HG02571 (cell line): ENCODE results near the gene NFIA.
A peak's percentile ranks its signal among the peaks of the same experiment; 100 is the strongest.

Experiments
- ATAC-seq: cut with Tn5 transposase; IDR thresholded peaks from one replicate; pipeline ENCODE4 v1.9.1; 2021; ENCODE audit warnings: mild to moderate bottlenecking, moderate library complexity; ENCODE audit not compliant: unreplicated experiment

Gene NFIA

DNA sequence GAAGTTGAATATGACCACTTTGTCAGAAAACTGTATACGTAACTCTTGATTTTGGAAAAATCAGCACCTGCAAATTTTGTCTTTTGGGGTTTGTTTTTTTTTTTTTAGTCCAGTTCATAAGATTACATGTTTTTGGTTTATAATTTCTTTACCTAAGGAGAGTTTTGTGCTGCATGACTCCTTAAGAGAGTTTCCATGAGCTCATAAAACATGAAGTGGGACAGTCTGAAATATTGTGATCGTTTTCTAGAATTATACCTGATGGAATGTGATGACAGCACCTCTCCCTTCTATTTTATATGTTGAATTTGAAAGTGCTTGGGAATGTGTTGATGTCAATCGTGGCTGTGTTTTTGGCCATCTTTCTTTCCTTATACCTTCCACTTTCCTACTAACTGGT lies 158.5 kb downstream of the NFIA start:
- ATAC-seq = no peak

DNA sequence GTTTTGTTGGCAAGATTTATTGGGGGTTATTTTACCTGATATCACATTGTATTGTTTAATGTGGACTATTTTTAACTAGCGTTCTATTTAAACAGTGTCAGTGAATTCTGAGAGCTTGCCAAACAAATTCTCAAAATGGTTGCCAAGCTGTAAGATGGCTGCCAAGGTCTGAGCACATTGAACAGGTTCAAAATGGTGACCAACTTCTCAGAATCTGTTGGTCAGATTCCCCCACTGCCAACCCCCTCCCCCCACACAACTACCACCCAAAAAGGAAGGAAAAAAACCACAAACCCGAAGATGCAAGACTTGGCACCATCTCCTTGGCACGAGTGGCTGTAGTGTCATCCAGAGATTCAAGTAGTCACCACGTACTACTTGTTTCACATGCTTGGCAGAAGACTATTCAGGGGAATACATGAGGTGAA lies 159.1 kb downstream of the NFIA start:
- no peak for ATAC-seq

DNA sequence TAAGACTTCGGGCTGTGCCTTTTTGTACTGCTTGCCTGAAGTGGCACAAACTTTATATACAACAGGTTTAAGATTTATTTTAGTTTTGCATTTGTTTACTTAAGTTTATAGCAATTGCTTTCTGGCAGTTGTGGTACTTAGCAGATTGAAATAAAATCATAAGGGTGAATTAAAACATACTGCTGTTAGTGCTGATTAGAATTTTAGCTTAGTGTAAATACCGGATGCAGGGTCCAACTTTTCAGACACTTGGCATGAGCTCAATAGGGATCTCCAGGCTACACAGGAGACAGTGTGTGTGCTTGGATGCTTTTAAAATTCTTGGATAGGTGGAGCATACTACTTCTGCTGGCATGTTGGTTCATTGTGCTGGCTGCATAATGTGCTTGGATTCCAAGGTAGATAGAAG lies 159.6 kb downstream of the NFIA start:
- ATAC-seq = no peak

DNA sequence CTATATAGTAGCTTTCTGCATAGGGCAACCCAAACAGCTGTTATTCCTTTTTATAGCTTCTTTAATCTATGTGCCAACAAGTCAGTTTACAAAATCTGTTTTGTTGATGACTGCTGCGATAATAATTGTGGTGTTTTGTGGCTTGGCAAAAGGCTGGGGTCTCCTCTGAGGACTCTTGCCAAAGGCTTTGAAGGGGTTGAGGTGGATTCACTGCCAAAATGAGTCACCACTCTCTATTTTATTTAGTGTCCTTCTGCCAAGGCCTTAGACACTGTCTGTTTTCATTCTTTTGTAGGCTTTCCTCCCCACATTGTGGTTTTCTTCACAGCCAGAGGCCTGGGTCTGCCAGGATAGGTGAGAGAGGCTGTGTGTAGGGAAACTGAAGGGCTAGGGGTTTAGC lies 161.8 kb downstream of the NFIA start:
- ATAC-seq = no peak

DNA sequence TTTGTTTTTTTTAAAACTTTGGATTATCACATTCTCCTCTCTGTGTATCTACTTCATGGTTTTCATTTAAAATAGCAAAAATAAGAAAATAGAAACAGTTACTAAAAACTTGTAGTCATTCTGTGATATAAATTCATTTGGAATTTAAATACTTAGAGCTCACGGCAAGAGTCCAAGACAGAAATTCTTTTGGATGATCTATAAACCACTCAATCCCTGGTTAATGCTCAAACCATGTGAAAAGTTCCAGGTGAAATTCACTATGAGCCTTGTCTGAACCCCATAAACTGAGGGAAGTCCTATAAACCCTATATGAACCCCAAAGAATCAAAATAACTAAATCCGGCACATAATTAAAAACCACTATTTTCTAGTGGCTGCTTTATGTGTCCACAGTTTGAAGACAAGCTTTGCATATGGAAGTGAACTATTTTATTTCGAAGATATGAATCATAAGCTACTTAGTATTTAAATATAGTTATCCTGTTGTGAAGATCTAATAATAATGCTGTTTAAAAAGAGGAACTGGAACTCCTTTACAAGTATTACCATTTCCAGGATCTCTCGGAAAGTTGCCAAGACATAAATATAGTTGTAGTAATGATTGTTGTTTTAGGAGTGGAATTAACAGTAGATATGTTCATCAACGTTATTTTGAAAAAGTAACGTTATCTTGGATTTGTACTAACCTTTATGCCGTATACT lies 163.5 kb downstream of the NFIA start:
- no peak for ATAC-seq

DNA sequence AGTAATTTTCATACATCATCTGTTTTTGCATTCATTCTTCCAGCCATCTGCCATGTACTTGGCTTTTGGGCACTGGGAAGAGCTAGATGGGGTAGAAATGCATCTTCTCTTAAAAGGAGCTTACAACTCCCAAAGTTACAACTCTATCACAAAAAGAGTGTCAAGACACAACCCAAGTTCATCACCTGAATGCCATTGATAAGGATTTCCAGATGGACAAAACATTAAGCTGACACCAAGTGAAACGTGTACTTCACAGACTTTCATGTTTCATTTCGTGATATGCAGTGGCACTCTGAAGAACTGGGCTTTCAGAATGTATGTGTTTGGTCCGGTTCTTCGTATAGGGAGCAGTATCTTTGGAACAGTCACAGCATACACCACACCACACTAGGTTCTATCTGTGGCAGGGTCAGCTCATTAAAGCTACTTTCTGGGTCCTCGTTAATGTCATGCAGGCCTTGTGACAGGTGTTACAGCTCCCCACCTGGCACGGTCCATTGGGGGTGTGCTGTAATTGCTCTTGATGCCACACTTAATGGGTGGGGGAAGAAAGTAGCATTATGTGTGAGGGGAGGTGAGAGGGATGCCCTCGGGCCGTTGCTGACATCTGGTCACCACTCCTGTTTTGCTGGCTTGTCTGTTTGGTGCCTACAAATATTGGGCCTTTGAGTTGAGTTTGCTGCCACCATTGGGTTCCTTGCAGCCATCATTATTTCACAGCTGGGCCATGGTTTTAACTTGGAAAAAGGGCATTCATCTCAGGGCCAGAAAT lies 164.9 kb downstream of the NFIA start:
- ATAC-seq = peak; percentile 58

DNA sequence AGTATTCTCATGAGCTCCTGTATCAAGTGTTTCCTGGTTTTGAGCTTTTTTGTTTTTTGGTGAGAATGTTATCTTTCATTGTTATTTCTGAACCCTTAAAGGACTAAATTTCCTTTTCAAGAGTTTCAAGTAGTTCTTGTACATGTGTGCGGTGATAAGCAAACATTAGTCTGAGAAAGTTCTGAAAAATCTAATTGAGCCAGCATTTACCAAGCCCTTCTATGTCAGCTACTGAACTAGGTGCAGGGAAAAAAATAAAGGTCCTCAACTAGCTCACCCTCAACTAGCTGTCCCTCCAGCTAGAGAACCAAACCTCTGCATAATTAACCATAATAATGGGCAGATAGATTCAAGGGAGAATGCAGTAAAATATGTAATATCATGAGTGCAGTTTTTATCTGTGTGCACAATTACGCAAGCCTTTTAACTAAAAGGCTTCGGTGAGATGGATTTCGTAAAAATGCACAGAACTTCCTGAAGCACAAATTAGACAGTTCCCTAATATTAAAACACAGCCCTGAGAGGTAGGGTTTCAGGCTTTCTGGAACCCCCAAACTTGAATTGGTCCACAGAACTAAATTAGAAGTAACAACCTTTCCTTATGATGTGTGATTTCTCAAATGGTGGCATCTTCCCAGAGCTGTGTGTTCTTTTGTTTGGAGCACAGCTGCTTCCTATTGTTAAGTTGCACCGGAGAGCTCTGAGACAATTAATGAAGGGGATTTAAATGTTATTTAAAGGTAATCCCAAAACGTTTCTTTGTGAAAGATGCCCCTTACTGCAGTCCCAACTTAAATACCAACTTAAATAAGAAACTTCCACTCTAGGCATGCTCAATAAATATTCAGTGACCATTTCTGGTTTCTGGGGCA lies 165.8 kb downstream of the NFIA start:
- ATAC-seq = no peak

DNA sequence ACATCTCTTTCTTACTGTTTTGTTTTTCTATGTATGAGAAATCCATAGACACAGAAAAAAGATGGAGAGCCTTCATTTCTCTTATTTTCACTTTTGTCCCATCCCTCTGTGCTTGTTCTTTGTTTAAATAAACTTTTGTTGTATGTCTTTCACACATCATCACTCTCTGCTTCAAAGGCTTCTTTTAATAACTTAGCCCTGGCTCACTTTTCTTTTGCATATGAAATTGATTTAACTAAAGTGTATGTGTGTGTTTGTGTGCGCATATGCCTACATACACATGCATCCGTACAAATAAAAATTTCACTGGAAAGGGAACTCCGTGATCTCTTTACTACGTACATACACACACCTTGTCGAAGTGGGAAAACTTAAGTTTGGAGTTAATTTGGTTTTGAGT lies 168.6 kb downstream of the NFIA start:
- ATAC-seq = no peak

DNA sequence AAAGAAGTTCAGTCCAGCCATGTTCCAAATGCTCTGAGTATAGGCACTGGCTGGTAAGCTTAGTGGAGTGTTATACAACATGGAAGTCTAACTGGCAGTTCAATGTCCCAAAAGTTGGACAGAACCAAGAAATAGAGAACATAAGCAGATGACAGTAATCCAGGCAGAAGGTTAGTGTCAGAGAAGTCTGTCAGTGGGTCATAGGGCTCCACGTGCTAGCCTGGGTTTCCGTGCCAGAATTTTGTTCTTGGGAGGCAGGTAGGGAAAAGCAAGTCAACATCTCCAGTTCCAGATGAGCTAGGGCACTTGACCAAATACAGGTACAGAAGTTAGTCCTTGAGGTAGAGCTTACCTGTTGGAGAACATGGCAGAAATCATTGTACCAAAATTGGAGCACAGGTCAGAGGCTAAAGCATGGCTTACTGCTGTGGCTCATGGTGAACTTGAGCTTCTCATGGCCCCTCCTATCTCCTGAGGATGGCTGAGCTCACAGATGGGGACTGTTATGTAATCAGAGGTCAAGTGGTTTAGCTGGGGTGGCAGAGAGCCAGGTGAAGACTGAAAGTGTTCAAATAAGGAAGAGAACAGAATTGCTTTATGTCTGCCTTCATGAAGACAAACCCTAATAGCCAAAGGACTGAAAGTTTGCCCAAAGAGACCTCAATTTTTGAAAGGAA lies 170.8 kb downstream of the NFIA start:
- no peak for ATAC-seq

DNA sequence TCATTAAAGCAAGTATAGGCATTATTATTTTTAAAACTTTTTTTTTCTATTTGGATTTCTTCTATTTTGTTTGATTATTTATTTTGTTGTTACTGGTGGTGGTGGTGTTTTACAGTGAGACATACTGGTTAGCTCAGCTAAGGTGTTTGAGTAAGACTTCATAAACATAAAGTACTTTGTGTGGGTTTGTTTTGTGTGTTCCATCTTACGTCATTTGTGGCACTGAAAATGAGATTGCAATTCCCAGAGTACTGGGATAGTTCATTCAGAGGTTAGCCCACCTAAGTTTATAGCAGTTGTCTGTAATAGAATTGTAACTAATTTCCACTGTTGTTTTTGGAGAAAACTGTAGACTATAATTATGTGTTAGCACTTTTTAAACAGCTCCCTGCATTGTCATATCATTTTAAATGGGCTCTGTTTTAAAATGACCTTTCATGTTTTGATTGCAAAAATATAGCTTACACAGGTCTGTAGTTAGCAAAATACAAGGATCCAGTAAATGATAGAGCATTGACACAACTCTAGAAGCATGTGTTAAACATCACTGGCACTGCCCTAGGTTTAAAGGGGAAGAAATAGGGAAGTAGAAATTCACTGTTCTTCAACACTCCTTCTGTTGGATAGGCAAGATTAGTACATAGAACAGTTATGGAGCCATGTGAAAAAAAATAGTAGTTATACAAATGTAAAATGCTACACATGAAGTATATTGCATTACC lies 171.7 kb downstream of the NFIA start:
- no peak for ATAC-seq

DNA sequence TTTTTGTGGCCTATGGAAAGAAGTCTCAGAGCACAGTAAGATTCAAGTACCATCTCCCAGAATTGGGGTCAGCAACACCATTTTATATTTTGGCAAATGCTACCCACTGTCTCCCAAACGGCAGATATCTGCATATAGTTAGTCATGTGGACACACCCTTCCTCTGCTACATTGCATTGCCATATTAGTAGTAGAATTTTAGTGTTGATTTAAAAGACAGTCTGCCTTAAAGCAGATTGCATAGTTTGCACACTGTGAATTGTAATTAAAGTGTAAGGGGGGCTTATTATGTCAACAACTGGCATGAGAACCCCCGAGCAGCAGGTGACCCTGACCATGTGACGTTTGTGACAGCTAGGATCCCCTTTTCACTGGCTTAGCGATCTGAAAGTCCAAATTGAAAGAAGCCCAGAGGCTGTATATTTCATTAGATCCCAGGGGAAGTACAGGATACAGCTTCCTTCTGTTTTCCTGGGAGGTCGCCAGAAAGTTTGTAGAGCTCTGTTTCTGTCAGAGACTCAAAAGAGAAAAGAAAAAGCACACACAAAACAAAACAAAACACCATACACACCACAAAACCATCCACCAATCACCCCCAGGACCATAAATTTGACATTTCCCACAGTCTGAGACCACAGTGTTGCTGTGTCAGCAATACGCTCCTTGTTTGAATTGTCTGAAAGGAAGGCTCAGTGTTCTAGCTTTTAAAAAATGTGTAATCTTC lies 172.4 kb downstream of the NFIA start:
- ATAC-seq = no peak

DNA sequence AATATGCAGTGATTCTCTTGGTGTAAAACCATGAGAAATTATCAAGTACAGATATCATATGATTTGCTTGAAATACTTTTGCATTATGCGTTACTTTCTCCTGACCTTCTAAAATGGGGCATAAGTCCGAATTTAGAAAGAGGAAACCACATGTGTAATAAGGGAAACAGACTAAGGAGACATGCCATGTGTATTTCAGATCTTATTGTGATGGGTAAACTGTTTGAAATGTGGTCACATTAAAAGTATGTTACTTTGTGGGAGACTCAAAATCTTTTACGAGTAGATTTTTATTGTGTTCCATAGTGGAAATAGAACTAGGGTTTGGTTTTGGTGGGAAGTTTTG lies 173.0 kb downstream of the NFIA start:
- ATAC-seq = no peak

DNA sequence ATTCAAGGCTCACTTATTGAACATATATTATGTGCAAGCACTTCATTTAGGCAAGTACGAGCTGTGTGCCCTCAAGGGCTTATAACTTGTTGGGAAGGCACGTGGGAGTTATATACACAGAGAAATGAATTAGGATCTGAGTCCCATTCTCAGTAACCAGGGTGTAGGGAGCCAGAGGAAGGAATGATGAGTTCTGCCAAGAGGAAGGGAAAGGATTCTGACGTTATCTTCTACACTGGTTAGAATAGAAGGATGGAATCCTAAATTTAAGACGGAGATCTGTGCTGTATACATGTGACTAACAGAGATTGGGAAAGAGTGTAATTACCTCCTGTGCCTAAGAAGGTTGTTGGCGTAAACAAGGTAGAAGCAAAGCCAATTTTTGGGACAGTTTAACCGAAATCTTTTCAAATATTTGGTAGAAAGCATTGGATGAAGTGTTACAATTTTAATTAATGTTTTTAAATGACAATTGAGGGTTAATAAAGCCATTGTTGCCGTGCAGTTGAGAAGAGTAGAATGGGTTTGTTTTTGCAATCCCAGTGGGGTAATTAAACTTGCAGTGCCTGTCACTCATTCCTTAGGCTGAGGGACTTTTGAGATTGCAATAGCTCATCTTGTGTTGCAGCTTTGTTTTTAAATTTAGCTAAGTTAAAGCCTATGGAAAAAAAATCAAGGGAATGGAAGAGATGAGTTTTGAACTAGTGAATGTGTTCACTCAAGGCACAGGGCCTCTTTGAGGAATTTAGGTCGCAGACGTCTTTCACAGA lies 177.2 kb downstream of the NFIA start:
- no peak for ATAC-seq

DNA sequence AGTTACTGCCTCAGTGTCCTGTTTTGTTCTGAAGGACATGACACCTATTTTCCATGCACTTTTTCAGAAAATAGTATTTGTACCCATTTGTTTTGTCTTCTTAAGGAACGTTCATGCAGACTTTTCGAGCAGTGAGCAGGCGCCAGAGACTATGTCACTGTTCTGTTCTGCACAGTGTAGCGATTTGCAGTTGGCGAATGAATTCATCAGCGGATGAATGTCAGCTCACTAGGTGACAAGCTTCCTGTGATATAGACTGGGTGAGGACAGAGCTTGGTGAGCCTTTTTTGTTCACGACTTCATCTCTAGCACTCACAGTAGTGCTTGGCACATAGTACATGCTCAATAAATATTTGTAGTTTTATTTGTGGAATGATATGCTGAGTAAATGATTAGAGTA lies 177.8 kb downstream of the NFIA start:
- no peak for ATAC-seq

DNA sequence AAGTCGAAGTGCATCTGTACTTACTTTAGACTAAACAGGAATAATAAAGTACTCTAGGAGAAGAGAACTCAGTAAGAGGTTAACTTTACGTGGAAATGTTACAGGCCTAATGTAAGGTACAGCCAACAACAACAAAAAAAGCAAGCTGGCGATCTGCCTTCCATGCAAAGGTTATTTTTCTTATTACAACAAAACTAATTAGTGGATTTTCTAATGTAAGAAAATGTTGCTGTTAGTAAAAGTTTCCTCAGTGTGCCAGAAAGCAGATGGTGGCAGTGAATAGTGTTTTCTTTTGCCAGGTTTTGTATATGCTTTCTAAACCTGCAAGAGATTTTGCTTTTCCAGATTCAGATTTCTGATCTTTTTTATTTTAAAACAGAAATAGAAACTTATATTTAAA lies 179.2 kb downstream of the NFIA start:
- ATAC-seq = no peak

DNA sequence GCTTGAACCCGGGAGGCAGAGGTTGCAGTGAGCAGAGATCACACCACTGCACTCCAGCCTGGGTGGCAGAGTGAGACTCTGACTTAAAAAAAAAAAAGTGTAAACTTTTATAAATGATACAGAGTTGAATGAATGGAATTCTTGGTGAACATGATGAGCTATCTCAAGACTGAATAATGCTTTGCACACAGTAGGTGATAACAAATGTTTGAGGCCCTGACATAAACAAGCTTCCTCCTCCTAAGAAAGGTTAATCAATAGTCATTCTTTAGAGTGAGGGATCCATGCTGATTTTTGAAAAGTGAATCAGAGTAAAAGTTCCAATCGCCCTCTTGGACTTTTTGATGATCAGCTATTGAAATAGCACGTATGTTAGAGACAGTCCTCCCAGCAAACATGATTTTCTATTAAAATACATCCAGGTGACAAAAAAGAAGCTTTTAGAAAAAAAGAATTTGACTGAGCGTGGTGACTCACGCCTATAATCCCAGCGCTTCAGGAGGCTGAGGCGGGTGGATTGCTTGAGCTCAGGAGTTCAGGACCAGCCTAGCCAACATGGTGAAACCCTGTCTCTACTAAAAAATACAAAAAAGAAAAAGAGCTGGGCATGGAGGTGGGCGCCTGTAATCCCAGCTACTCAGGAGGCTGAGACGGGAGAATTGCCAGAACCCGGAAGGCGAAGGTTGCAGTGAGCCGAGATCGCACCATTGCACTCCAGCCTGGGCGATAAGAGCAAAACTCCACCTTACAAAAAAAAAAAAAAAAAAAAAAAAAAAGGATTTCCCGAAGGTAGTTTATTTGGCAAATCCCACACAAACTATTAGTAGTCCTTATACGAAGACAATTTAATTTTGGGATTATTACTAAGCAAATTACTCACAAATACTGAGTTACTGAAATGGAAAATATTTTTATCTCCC lies 181.8 kb downstream of the NFIA start:
- ATAC-seq = no peak

DNA sequence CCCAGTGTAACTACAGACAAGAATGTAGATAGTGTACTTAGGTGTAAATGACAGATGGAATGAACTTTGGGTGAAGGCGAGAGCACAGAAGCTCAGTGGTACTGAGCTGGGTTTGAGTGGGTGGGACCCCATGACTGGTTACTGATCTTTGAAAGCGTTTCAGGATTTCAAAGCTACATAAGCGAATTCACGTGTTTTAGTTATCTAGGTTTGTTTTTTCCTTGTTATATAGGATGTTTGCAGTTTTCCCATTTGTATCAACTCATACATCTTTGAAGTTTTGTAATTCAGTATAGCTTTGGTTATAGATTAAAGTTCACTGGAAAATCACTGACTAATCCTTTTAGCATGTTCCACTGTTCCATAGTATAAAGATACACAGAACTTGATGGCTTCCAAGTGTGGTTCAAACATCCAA lies 182.5 kb downstream of the NFIA start:
- no peak for ATAC-seq

DNA sequence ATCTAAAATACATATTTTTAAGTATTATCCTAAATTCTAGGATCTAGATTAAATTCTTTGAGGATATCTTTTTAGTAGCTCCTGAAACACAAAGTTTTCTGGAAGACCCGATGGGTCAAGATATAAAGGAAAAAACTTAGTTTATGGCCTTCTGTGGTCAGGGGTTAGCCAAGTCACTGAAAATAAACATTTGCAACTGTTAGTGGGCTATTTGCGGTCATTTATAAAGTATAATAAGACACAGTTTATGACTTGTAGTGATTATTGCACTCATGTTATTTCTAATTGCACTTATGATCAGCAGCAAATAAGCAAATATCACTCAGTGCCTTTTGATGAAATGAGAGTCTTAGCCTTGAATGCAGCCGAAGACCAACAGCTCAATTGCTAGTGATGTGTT lies 183.3 kb downstream of the NFIA start:
- ATAC-seq = no peak
